Right lobe of liver (tissue), 6 donors: ENCODE results near the gene TMEM238. TPM values are rescaled to one million over a fixed set of nuclear protein-coding genes. Genes with fewer than 3 reads are reported as not detected.

Source experiments
- ATAC-seq, 4 donors: fragments of 200-7000 bp; cut with Tn5 transposase; one replicate each; pipeline ENCODE4 v1.9.1; 2020; ENCODE audit warnings: mild to moderate bottlenecking in 4 of 4, moderate library complexity in 4 of 4
- DNase-seq, 3 donors: peaks; one replicate each; pipeline ENCODE4 v3.0.0-alpha.2; 2020
- H3K27ac ChIP-seq, 3 donors: fragments of 200-600 bp; one replicate each; pipeline ENCODE4 v1.8.0; 2022
- H3K27me3 ChIP-seq, 2 donors: fragments of 200-600 bp; one replicate each; pipeline ENCODE4 v1.8.0; 2022
- H3K36me3 ChIP-seq, 4 donors: fragments of 200-600 bp; sonication (generic) in 1 of 4; one replicate each; pipeline versions ENCODE4 v1.5.1 to v1.8.0; 2017 to 2022; ENCODE audit warnings: control low read depth in 1 of 4
- H3K4me1 ChIP-seq, 4 donors: fragments of 200-600 bp; sonication (generic) in 1 of 4; one replicate each; pipeline versions ENCODE4 v1.5.1 to v1.8.0; 2017 to 2022; ENCODE audit warnings: control low read depth in 1 of 4
- H3K4me3 ChIP-seq, 3 donors: fragments of 200-600 bp; one replicate each; pipeline ENCODE4 v1.8.0; 2022
- H3K9me3 ChIP-seq, 4 donors: fragments of 200-600 bp; sonication (generic) in 1 of 4; one replicate each; pipeline versions ENCODE4 v1.5.1 to v1.8.0; 2017 to 2022; ENCODE audit warnings: control low read depth in 1 of 4
- CTCF ChIP-seq, 4 donors: fragments of 200-600 bp in 3 of 4; fragments of 450-650 bp in 1 of 4; IDR thresholded peaks; one replicate each; pipeline versions ENCODE4 v1.5.1 to v1.8.0; 2016 to 2022; ENCODE audit warnings: antibody characterized with exemption in 4 of 4, mild to moderate bottlenecking in 2 of 4
- POLR2A ChIP-seq: fragments of 450-650 bp; IDR thresholded peaks from one replicate; pipeline ENCODE4 v1.6.1; 2017; ENCODE audit warnings: antibody characterized with exemption, mild to moderate bottlenecking
- WGBS: methylation state at CpG from one replicate; pipeline ENCODE4 v1.1.6; 2018; ENCODE audit warnings: low coverage, low lambda C conversion rate; ENCODE audit not compliant: insufficient coverage; ENCODE audit errors: missing lambda C conversion rate; 5-methylcytosine and 5-hydroxymethylcytosine counted together
- intact Hi-C, 2 donors: fragments of 100-400 bp; cut with DNase I; formaldehyde crosslinking; loops; one replicate each; pipeline versions ENCODE4 v1.11.2 to v1.14.1; 2022
- total RNA-seq, 6 experiments: library from RNA; depleted of rRNA in 2 of 6; stranded (reverse); fragments of >200 nt in 2 of 6; fragmentation: NEBNext Ultra II Directional in 3 of 6; extraction: Animal tissue kit (Norgen Biotek cat#: 25700) in 3 of 6; gene quantifications; one replicate each; pipeline versions ENCODE4 v1.1.0 to v1.2.4, GENCODE V29; 2016 to 2023
- donor health status: DM: no; HTN: yes; CAD: no.
- donor health status: DM: no; HTN: no; CAD: no.
- donor health status: DM: no; HTN: no; CAD: no.
- donor health status: DM: no; HTN: yes; CAD: no.
- donor health status: DM: no; HTN: yes; CAD: no.

Gene TMEM238
- total RNA-seq, 6 experiments from 2014 or later = 10.8 to 19.7 (median 14.8) TPM

- no peak overlapping the region for H3K27ac ChIP-seq
- peaks cover 0 to 15% of the 10 kb centered on the region in 2 donors for H3K27me3 ChIP-seq
- no peaks in the 10 kb centered on the region for H3K4me1 ChIP-seq
- TF ChIP-seq CTCF (IDR thresholded peaks at IDR 0.05) (no peak), POLR2A (no peak)
- ATAC-seq (peak in 1 of 4 donors; percentile 6), DNase-seq (no peak)
- intact Hi-C loops = loop anchor here in 1 of 2 donors (10.0 kb wide), 1 partner anchor 75 kb away; no protein-coding TSS in a partner anchor
- WGBS = 4% methylated on average over 26 of the region's 59 CpGs
- H3K36me3 ChIP-seq = no peaks in the 10 kb centered on the region
- no peaks in the 10 kb centered on the region for H3K9me3 ChIP-seq
- H3K4me3 ChIP-seq = no peak overlapping the region
These were observed 14.3 kb downstream of the TMEM238 start for GRCh38 chr19:55369653-55370304.

GRCh38 chr19:55368701-55369563 lies 15.2 kb downstream of the TMEM238 start:
- no peak for DNase-seq
- intact Hi-C loops = no loop called here
- Histone ChIP-seq H3K4me1 (no peaks in the 10 kb centered on the region), H3K36me3 (no peaks in the 10 kb centered on the region), H3K27me3 (peaks cover 0 to 15% of the 10 kb centered on the region in 2 donors), H3K4me3 (no peak overlapping the region), H3K27ac (no peak overlapping the region), H3K9me3 (no peaks in the 10 kb centered on the region)
- ATAC-seq = peak; percentile 6 to 55 (median 29)
- WGBS = 0% methylated on average over 8 of the region's 54 CpGs
- TF ChIP-seq POLR2A = no peak
- TF ChIP-seq CTCF (IDR thresholded peaks at IDR 0.05) = no peak

- no CpG with 5 or more reads among the region's 16 CpGs for WGBS
- Histone ChIP-seq H3K4me1 (no peaks in the 10 kb centered on the region), H3K27me3 (peaks cover 0 to 15% of the 10 kb centered on the region in 2 donors), H3K36me3 (no peaks in the 10 kb centered on the region), H3K27ac (no peak overlapping the region), H3K4me3 (no peak overlapping the region), H3K9me3 (no peaks in the 10 kb centered on the region)
- ATAC-seq (no peak), DNase-seq (no peak)
- TF ChIP-seq CTCF (IDR thresholded peaks at IDR 0.05) (no peak), POLR2A (no peak)
- intact Hi-C loops = no loop called here
These were observed 16.0 kb downstream of the TMEM238 start for GRCh38 chr19:55368106-55368505.

- H3K36me3 ChIP-seq = no peaks in the 10 kb centered on the region
- 92% methylated on average over 2 of the region's 3 CpGs for WGBS
- H3K27me3 ChIP-seq = peaks cover 0 to 13% of the 10 kb centered on the region in 2 donors
- H3K27ac ChIP-seq = no peak overlapping the region
- no peaks in the 10 kb centered on the region for H3K4me1 ChIP-seq
- ATAC-seq (no peak), DNase-seq (no peak)
- no peak overlapping the region for H3K4me3 ChIP-seq
- no peak for TF ChIP-seq POLR2A
- TF ChIP-seq CTCF (IDR thresholded peaks at IDR 0.05) = no peak
- intact Hi-C loops = no loop called here
- H3K9me3 ChIP-seq = no peaks in the 10 kb centered on the region
These were observed 17.3 kb downstream of the TMEM238 start for GRCh38 chr19:55366790-55367189.
